ENCODE results near the gene MLYCD. TPM values are rescaled to one million over a fixed set of nuclear protein-coding genes. Genes with fewer than 3 reads are reported as not detected.
A peak's percentile ranks its signal among the peaks of the same experiment; 100 is the strongest.

The MLYCD gene
- total RNA-seq, 3 donors from 2014 or later (not counting 1 experiment from before 2014, with no cell fraction given) = 8.5 to 13.2 (median 11.9) TPM

GRCh38 chr16:83899272-83899897 is 470 bp downstream of the MLYCD start:
- Mint-ChIP-seq H3K27ac (peak overlapping the region; percentile 85 to 89), H3K27me3 (ENCODE audit: low read depth in 2 of 2) (peaks cover 0 to 2% of the 10 kb centered on the region in 2 donors), H3K9me3 (no peaks in the 10 kb centered on the region), H3K4me1 (peaks cover 44 to 53% of the 10 kb centered on the region in 2 donors), H3K36me3 (no peaks in the 10 kb centered on the region), H3K4me3 (peak overlapping the region; percentile 96)
- H3K9me3 ChIP-seq (ENCODE audit: control insufficient read depth, insufficient read depth, low read length) = no peaks in the 10 kb centered on the region
- DNase-seq = peak; percentile 43 to 65
- WGBS (ENCODE audit: insufficient coverage) = under 1% methylated on average over 72 of the region's 73 CpGs
- H3K27ac ChIP-seq (ENCODE audit: low read length) = peak overlapping the region; percentile 60
- no peaks in the 10 kb centered on the region for H3K27me3 ChIP-seq (ENCODE audit: control insufficient read depth, insufficient read depth, low read length)
- H3K4me3 ChIP-seq (ENCODE audit: low read length) = peak overlapping the region; percentile 36
- H3K4me1 ChIP-seq (ENCODE audit: control insufficient read depth, insufficient read depth, low read length) = peaks cover 14% of the 10 kb centered on the region
- H3K36me3 ChIP-seq (ENCODE audit: control insufficient read depth, insufficient read depth, low read length) = no peaks in the 10 kb centered on the region
- ATAC-seq = peak; percentile 54 to 72 (median 64)
- no peak for TF ChIP-seq CTCF (IDR thresholded peaks at IDR 0.05)
- intact Hi-C loops (cut with micrococcal nuclease) = loop anchor here (5.0 kb wide), 1 partner anchor 92 kb away; the partner anchor contains the start of gene HSBP1

- Histone ChIP-seq H3K27ac (ENCODE audit: low read length) (peak overlapping the region; percentile 60), H3K9me3 (ENCODE audit: control insufficient read depth, insufficient read depth, low read length) (no peaks in the 10 kb centered on the region), H3K27me3 (ENCODE audit: control insufficient read depth, insufficient read depth, low read length) (no peaks in the 10 kb centered on the region), H3K36me3 (ENCODE audit: control insufficient read depth, insufficient read depth, low read length) (no peaks in the 10 kb centered on the region), H3K4me1 (ENCODE audit: control insufficient read depth, insufficient read depth, low read length) (peaks cover 14% of the 10 kb centered on the region), H3K4me3 (ENCODE audit: low read length) (peak overlapping the region; percentile 36)
- Mint-ChIP-seq H3K27me3 (ENCODE audit: low read depth in 2 of 2) (peaks cover 0 to 2% of the 10 kb centered on the region in 2 donors), H3K27ac (peak overlapping the region; percentile 85 to 89), H3K4me1 (peaks cover 44 to 57% of the 10 kb centered on the region in 2 donors), H3K36me3 (no peaks in the 10 kb centered on the region), H3K4me3 (peak overlapping the region; percentile 96), H3K9me3 (no peaks in the 10 kb centered on the region)
- ATAC-seq (no peak), DNase-seq (peak in 1 of 2 donors; percentile 8)
- no peak for TF ChIP-seq CTCF (IDR thresholded peaks at IDR 0.05)
- WGBS (ENCODE audit: insufficient coverage) = 92% methylated on average over 3 of the region's 3 CpGs
- intact Hi-C loops (cut with micrococcal nuclease) = loop anchor here (5.0 kb wide), 1 partner anchor 93 kb away; the partner anchor contains the start of gene HSBP1
Observed at GRCh38 chr16:83899978-83900377, 1.1 kb downstream of the MLYCD start.

GRCh38 chr16:83900571-83900970 is 1.7 kb downstream of the MLYCD start:
- Histone ChIP-seq H3K27me3 (ENCODE audit: control insufficient read depth, insufficient read depth, low read length) (no peaks in the 10 kb centered on the region), H3K9me3 (ENCODE audit: control insufficient read depth, insufficient read depth, low read length) (no peaks in the 10 kb centered on the region), H3K4me3 (ENCODE audit: low read length) (no peak overlapping the region), H3K27ac (ENCODE audit: low read length) (no peak overlapping the region), H3K4me1 (ENCODE audit: control insufficient read depth, insufficient read depth, low read length) (peaks cover 14% of the 10 kb centered on the region), H3K36me3 (ENCODE audit: control insufficient read depth, insufficient read depth, low read length) (no peaks in the 10 kb centered on the region)
- Mint-ChIP-seq H3K36me3 (no peaks in the 10 kb centered on the region), H3K27me3 (ENCODE audit: low read depth in 2 of 2) (peaks cover 0 to 2% of the 10 kb centered on the region in 2 donors), H3K27ac (peak overlapping the region; percentile 85 to 89), H3K4me1 (peaks cover 44 to 57% of the 10 kb centered on the region in 2 donors), H3K9me3 (no peaks in the 10 kb centered on the region), H3K4me3 (peak overlapping the region; percentile 96)
- DNase-seq (no peak), ATAC-seq (no peak)
- intact Hi-C loops (cut with micrococcal nuclease) = no loop called here
- WGBS (ENCODE audit: insufficient coverage) = 91% methylated on average over 8 of the region's 9 CpGs
- no peak for TF ChIP-seq CTCF (IDR thresholded peaks at IDR 0.05)
